GM18909 (cell line): Measurements from ENCODE around the gene TNFRSF17.
"Not testable (repeated sequence)": the region's sequence is repeated elsewhere in the genome, so short reads cannot be mapped to it uniquely, and the experiment has no call there.

Experiments
- ATAC-seq: cut with Tn5 transposase; IDR thresholded peaks from one replicate; pipeline ENCODE4 v1.9.1; 2021; ENCODE audit warnings: mild to moderate bottlenecking; ENCODE audit not compliant: unreplicated experiment, poor library complexity

The TNFRSF17 gene

GRCh38 chr16:11968577-11968976 is 3.6 kb downstream of the TNFRSF17 start:
- ATAC-seq, result no peak

DNA sequence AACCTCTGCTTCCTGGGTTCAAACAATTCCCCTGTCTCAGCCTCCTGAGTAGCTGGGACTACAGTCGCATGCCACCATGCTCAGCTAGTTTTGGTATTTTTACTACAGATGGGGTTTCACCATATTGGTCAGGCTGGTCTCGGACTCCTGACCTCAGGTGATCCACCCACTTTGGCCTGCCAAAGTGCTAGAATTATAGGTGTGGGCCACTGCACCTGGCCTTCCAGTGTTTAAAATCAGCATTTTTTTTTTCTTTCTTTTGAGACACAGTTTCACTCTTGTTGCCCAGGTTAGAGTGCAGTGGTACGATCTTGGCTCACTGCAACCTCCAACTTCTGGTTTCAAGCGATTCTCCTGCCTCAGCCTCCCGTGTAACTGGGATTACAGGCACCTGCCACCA is 5.3 kb downstream of the TNFRSF17 start:
- ATAC-seq, result not testable (repeated sequence)

GRCh38 chr16:11972128-11972527 is 7.1 kb downstream of the TNFRSF17 start:
- ATAC-seq, result no peak

DNA sequence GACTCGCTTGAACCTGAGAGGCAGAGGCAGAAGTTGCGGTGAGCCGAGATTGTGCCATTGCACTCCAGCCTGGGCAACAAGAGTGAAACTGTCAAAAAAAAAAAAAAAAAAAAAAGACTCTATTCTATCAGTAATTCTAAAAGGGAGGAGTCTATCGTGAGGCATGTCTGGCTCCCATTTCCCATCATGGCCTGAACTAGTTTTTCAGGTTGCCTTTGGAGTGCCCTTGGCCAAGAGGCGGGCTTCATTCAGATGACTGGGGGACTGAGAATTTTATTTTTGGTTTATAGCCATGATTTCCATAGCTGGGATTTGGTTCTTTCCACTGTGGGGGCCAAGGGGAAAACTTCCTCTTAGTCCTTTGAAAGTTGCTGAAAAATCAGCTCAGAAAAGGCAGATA is 8.1 kb downstream of the TNFRSF17 start:
- ATAC-seq, result no peak

DNA sequence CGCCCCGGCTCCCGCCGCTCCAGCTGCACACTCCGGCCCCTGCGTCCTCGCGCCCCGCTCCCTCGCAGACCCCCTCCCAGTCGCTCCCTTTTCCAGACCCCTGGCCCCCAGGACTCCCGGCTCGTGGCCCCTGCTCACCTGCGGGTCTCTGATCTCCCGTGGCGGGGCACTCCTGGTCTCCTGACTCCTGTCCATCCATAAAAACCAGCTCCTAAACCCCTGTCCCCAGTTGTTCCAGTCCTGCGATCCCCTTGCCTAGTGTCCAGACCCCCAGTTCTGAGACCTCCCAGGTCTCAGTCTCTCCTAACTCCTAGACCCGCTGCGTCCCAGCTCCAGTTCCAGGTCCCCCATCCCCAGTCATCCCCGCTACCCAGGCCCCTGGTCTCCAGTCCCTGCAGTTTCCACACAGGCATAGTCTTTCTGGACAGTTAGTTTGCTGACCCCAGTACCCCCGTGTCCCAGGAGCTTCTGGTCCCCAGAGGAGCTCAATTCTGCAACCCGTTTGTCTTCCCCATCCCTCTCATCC is 11.9 kb downstream of the TNFRSF17 start:
- ATAC-seq, result peak; percentile 17

DNA sequence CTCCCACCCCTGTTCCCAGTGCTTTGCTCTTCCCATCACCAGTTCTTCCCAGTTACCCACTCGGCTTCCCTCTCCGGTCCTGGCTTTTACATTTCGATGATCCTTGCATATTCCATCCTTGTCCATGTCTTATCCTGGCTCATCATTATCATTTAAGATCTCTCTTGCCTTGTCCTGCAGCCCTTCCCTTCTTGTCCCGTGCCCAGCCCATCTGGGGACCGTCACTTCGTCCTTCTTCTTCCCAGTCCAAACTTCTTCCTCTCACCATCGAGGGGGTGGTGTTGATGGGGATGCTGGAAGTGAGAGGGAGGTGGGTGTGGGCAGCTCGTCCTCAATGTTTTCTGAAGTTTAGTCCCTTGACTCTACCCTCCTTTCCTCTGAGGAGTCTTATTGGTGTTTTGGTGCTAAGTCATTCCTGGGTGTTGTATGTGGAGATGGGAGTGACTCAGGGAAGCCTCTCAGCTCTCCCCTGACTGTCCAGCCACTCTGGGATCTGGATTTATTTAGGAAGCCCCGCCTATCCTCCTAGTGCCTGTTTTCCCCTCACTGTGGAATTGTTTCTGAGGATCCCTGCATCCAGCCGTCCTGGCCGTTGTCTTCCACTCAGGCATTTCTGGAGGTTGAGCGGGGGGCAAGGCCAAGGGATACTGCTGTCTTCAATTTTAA is 12.5 kb downstream of the TNFRSF17 start:
- ATAC-seq, result no peak

GRCh38 chr16:11978080-11978479 is 13.1 kb downstream of the TNFRSF17 start:
- ATAC-seq, result no peak

DNA sequence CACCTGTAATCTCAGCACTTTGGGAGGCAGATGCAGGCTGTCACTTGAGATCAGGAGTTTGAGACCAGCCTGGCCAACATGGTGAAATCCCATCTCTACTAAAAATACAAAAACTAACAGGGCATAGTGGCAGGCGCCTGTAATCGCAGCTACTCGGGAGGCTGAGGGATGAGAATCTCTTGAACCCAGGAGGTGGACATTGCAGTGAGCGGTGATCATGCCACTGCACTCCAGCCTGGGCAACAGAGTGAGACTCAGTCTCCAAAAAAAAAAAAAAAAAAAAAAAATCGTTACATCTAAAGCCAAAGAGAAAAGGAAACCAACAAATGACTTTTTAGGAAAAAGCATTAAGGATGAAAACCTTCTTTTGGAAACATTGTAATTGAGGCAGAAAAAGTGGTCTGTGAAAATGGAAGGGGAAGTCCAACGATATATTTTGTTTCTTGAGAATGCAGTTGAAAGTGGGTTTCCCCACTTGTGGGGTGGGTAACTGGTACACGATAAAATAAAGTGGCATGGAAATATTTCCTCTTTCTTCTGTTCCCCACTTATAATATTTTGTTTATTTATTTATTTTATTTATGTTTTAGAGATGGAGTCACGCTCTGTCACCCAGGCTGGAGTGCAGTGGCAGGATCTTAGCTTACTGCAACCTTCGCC is 14.1 kb downstream of the TNFRSF17 start:
- ATAC-seq, result no peak

- peak; percentile 37 for ATAC-seq
Observed at GRCh38 chr16:11980136-11980844, 15.3 kb downstream of the TNFRSF17 start.

- ATAC-seq, result no peak
Observed at GRCh38 chr16:11985250-11985649, 20.2 kb downstream of the TNFRSF17 start.

GRCh38 chr16:11986521-11987057 is 21.6 kb downstream of the TNFRSF17 start:
- ATAC-seq, result no peak

DNA sequence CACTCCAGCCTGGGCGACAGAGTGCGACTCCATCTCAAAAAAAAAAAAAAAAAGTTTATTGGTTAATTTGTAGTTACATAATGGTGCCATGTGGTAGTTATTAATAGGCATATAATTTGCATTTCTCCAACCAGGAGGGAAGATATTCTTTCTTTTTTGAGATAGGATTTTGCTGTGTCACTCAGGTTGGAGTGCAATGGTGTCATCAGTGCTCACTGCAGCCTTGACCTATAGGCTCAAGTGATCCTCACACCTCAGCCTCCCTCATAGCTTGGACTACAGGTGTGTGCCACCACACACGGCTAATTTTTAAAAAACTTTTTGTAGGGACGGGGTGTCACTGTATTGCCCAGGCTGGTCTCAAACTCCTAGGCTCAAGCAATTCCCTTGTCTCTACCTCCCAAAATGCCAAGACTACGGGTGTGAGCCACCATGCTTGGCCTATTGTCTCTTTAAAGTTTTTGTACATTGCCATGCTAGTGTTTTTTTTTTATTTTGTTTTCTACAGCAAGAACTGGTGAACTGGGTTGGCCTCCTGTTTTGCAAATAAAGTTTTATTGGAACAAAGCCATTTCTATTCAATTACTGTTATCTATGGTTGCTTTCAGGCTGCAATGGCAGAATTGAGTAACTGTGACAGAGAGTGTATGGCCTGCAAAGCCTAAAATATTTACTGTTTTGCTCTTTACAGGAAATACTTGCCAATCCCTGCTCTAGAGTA is 23.4 kb downstream of the TNFRSF17 start:
- ATAC-seq, result no peak

- peak; percentile 65 for ATAC-seq
Observed at GRCh38 chr16:11990702-11991390, 25.8 kb downstream of the TNFRSF17 start.

- ATAC-seq, result no peak
Observed at GRCh38 chr16:11992008-11992584, 27.1 kb downstream of the TNFRSF17 start.

DNA sequence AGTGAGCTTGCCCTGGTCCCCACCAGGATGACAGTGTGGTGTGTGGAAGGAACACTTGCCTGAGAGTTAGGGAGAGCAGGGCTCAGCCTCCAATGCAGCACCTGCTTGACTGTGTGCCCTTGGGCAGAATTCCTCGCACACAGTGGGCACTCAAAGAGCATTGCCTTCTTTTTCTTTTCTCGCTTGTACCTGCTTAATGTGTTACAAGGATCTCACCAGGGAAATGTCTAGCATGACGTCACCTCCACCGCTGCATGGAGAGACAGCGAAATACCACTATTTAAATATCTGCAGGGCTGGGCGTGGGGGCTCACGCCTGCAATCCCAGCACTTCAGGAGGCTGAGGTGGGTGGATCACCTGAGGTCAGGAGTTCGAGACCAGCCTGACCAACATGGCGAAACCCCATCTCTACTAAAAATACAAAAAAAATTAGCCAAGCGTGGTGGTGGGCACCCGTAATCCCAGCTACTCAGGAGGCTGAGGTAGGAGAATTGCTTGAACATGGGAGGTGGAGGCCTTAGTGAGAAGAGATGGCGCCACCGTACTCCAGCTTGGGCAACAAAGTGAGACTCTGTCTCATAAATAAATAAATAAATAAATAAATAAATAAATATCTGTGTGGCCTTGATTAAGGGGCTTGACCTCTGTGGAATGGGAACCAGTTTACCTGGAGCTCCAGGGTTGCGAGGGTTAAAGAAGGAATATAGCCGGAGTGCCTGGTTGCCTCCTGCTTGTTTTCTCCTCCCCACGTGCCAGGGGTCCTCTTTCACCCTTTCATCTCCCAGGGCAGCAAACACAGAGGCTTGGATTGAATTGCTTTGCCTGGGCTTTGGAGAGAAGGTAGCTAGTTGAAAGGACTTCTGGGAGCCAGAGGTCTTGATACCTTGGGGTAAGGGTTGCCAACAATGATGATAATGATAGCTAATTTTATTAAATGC is 27.8 kb downstream of the TNFRSF17 start:
- ATAC-seq, result no peak

DNA sequence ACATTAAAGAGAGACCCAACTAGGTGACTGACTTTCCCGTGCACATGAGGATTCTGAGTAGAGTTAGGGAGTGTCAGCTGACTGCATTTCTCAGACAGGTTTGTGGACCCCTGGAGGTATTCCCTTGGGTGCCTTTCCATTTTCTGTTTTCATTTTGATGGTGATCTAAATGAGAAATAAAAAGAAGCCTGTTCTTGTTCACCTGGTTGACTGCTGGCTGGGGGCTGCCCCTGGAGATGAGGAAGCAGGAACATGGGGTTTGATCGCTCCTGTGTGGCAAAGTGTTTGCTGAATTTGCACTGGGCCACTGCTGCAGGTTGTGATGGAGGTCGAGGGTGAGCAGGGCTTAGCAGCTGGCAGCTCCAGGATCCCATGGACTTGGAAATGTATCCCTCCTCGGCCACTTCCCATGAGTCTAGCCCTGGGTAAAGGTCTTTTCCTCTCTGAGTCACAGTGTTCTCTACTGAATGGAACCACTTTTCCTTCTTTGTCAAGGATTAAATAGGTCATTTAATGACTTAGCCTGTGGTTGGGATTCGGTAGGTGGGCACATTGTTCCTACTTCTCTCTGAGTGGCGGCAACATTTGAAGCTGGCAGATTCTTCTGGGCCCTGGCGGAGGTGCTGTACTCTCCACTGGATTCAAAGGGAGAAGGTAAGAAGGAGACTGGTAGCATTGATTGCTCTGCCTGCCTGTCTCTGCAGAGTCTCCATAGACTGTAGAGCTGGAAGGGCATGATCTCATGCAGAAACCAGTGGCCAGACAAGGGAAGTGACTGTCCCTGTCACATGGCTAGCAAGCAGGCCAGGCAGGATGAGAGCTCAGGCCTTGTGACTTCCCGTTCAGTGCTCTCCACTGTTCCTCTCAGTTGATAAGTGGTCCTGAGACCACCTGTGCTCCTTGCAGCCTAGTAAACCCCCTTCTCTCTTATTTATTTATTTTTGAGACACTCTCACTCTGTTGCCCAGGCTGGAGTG is 29.4 kb downstream of the TNFRSF17 start:
- no peak for ATAC-seq
